SK-N-MC (cell line): ENCODE measurements around the gene SH3RF1.
"Not testable (repeated sequence)": the region's sequence is repeated elsewhere in the genome, so short reads cannot be mapped to it uniquely, and the experiment has no call there.

Experiments
- DNase-seq: peaks from one replicate; pipeline ENCODE4 v3.0.0-alpha.2; 2011; ENCODE audit warnings: low read depth, low spot score
- H3K27ac ChIP-seq: fragments of 200-600 bp; sonication (generic); 2 replicates; pipeline ENCODE4 v1.5.1; 2016; ENCODE audit warnings: mixed run types
- H3K36me3 ChIP-seq: fragments of 200-600 bp; sonication (generic); 2 replicates; pipeline ENCODE4 v1.6.1; 2017; ENCODE audit warnings: antibody characterized with exemption, low read length, mixed read lengths; ENCODE audit not compliant: insufficient read depth
- H3K4me3 ChIP-seq: fragments of 200-600 bp; sonication (generic); 2 replicates; pipeline ENCODE4 v1.5.1; 2016
- H3K9ac ChIP-seq: fragments of 200-600 bp; sonication (generic); 2 replicates; pipeline ENCODE4 v1.8.0; 2017; ENCODE audit warnings: mixed run types, mixed read lengths; ENCODE audit not compliant: insufficient read length
- H3K9me3 ChIP-seq: fragments of 200-600 bp; sonication (generic); 2 replicates; pipeline ENCODE4 v1.6.1; 2017; ENCODE audit warnings: low read depth, mild to moderate bottlenecking, antibody characterized with exemption, low read length, moderate library complexity, mixed read lengths
- EZH2 ChIP-seq: fragments of 200-600 bp; sonication (generic); IDR thresholded peaks from one replicate; pipeline ENCODE4 v1.6.1; 2017; ENCODE audit warnings: antibody characterized with exemption
- FOXP2 ChIP-seq: optimal IDR thresholded peaks from 2 replicates; pipeline ENCODE3; 2011; ENCODE audit warnings: mild to moderate bottlenecking, moderate library complexity; ENCODE audit not compliant: insufficient read depth; ENCODE audit errors: extremely low read length, control extremely low read depth
- POLR2AphosphoS5 ChIP-seq: IDR thresholded peaks from 2 replicates; pipeline ENCODE4 v1.6.1; 2012; ENCODE audit warnings: mild to moderate bottlenecking, low read depth, low read length, borderline replicate concordance

SH3RF1 gene

GRCh38 chr4:169282429-169283113, 11.8 kb upstream of the SH3RF1 start:
- Histone ChIP-seq H3K4me3 (no peak overlapping the region), H3K27ac (no peak overlapping the region), H3K9me3 (no peaks in the 10 kb centered on the region), H3K9ac (no peak overlapping the region), H3K36me3 (no peaks in the 10 kb centered on the region)
- DNase-seq = no peak
- TF ChIP-seq POLR2AphosphoS5 (no peak), FOXP2 (no peak), EZH2 (no peak)

- TF ChIP-seq FOXP2 (no peak), POLR2AphosphoS5 (no peak), EZH2 (no peak)
- Histone ChIP-seq H3K4me3 (no peak overlapping the region), H3K27ac (no peak overlapping the region; the same call in 1 of the 2 replicates), H3K9ac (no peak overlapping the region), H3K9me3 (no peaks in the 10 kb centered on the region), H3K36me3 (no peaks in the 10 kb centered on the region)
- DNase-seq = no peak
Observed at GRCh38 chr4:169279108-169279507, 8.4 kb upstream of the SH3RF1 start.

- no peak overlapping the region for H3K9ac ChIP-seq
- TF ChIP-seq EZH2 = no peak
- TF ChIP-seq POLR2AphosphoS5 = no peak
- no peak for TF ChIP-seq FOXP2
- no peak for DNase-seq
- no peaks in the 10 kb centered on the region for H3K36me3 ChIP-seq
- H3K9me3 ChIP-seq = no peaks in the 10 kb centered on the region
- no peak overlapping the region for H3K4me3 ChIP-seq
- no peak overlapping the region for H3K27ac ChIP-seq
Observed at GRCh38 chr4:169278624-169279023, 7.9 kb upstream of the SH3RF1 start.

GRCh38 chr4:169277838-169278237, 7.1 kb upstream of the SH3RF1 start:
- H3K9me3 ChIP-seq, H3K36me3 ChIP-seq, H3K4me3 ChIP-seq, H3K9ac ChIP-seq, DNase-seq, H3K27ac ChIP-seq: not testable (repeated sequence)

DNA sequence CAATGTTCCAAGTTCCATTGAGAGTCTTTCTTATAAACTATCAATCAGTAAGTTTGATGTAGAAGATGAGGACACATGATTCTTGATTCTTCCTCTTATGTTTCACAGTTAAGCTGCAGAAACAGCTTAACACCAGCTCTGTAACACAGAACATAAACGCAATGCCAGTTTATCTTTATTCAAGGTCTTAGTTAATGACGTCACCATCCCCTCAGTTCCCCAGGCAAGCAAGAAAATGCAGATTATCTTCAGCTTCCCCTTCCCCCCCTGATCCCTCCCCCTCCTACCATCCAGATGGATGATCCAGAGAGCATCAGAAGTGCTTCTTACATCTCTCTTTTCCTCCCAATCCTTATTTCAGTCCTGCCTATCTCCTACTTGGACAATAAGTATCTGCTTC, 4.4 kb upstream of the SH3RF1 start:
- no peak overlapping the region for H3K4me3 ChIP-seq
- no peaks in the 10 kb centered on the region for H3K9me3 ChIP-seq
- TF ChIP-seq POLR2AphosphoS5 = no peak
- no peak for TF ChIP-seq FOXP2
- no peak for TF ChIP-seq EZH2
- H3K9ac ChIP-seq = no peak overlapping the region
- no peaks in the 10 kb centered on the region for H3K36me3 ChIP-seq
- no peak overlapping the region for H3K27ac ChIP-seq
- DNase-seq = no peak

DNA sequence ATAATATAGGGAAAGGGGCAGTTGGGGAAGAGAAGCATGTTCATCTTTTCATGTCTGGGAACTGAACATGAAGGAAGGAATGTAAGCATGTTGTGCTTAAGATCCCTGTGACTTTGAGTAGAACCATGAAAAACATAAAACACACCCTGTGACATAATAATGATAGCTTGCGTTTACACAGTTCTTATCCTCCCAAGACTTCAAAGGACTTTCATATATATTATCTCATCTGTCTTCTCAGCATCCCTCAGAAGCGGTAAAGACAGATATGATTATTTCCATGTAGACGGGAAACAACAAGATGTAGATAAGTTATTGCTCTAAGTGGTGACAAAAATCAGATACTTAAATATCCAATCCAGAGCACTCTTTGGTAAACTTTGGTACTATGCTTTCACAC, 3.3 kb upstream of the SH3RF1 start:
- no peaks in the 10 kb centered on the region for H3K36me3 ChIP-seq
- no peak overlapping the region for H3K27ac ChIP-seq
- H3K4me3 ChIP-seq = no peak overlapping the region
- no peaks in the 10 kb centered on the region for H3K9me3 ChIP-seq
- DNase-seq = no peak
- H3K9ac ChIP-seq = no peak overlapping the region
- TF ChIP-seq EZH2 = no peak
- no peak for TF ChIP-seq FOXP2
- TF ChIP-seq POLR2AphosphoS5 = no peak

- Histone ChIP-seq H3K36me3 (no peaks in the 10 kb centered on the region), H3K9me3 (no peaks in the 10 kb centered on the region), H3K27ac (no peak overlapping the region), H3K9ac (no peak overlapping the region), H3K4me3 (no peak overlapping the region)
- no peak for DNase-seq
- no peak for TF ChIP-seq FOXP2
- no peak for TF ChIP-seq POLR2AphosphoS5
- TF ChIP-seq EZH2 = no peak
Observed at GRCh38 chr4:169272265-169272886, 1.6 kb upstream of the SH3RF1 start.

- no peak for DNase-seq
- no peak overlapping the region for H3K9ac ChIP-seq
- H3K4me3 ChIP-seq = peak overlapping the region; percentile 91
- no peak overlapping the region for H3K27ac ChIP-seq
- H3K9me3 ChIP-seq = no peaks in the 10 kb centered on the region
- no peaks in the 10 kb centered on the region for H3K36me3 ChIP-seq
- TF ChIP-seq EZH2 (no peak), POLR2AphosphoS5 (no peak), FOXP2 (no peak)
Observed at GRCh38 chr4:169271692-169272007, 894 bp upstream of the SH3RF1 start.
